ENCODE data around the gene VDAC2.
A peak's percentile ranks its signal among the peaks of the same experiment; 100 is the strongest.

Gene VDAC2

GRCh38 chr10:75229971-75230370 lies 19.4 kb downstream of the VDAC2 start:
- Histone ChIP-seq H3K4me3 (ENCODE audit: low read depth, low read length) (no peak overlapping the region), H2AFZ (ENCODE audit: low read length, unreplicated experiment) (no peak overlapping the region), H3K36me3 (ENCODE audit: insufficient read depth, low read length) (peaks cover 18% of the 10 kb centered on the region), H3K27ac (ENCODE audit: low read depth, low read length) (peak overlapping the region; percentile 29), H3K79me2 (ENCODE audit: control insufficient read depth, insufficient read depth, low read length, unreplicated experiment) (peaks cover 40% of the 10 kb centered on the region), H3K4me1 (ENCODE audit: control insufficient read depth, insufficient read depth, low read length, unreplicated experiment) (peaks cover 46% of the 10 kb centered on the region), H3K27me3 (ENCODE audit: insufficient read depth, low read length) (no peaks in the 10 kb centered on the region)

- Histone ChIP-seq H3K27ac (ENCODE audit: low read depth, low read length) (peak overlapping the region; percentile 29), H3K4me1 (ENCODE audit: control insufficient read depth, insufficient read depth, low read length, unreplicated experiment) (peaks cover 41% of the 10 kb centered on the region), H3K27me3 (ENCODE audit: insufficient read depth, low read length) (no peaks in the 10 kb centered on the region), H3K79me2 (ENCODE audit: control insufficient read depth, insufficient read depth, low read length, unreplicated experiment) (peaks cover 40% of the 10 kb centered on the region), H3K4me3 (ENCODE audit: low read depth, low read length) (no peak overlapping the region), H3K36me3 (ENCODE audit: insufficient read depth, low read length) (peaks cover 18% of the 10 kb centered on the region), H2AFZ (ENCODE audit: low read length, unreplicated experiment) (no peak overlapping the region)
These were observed 20.0 kb downstream of the VDAC2 start for GRCh38 chr10:75230600-75231038.

DNA sequence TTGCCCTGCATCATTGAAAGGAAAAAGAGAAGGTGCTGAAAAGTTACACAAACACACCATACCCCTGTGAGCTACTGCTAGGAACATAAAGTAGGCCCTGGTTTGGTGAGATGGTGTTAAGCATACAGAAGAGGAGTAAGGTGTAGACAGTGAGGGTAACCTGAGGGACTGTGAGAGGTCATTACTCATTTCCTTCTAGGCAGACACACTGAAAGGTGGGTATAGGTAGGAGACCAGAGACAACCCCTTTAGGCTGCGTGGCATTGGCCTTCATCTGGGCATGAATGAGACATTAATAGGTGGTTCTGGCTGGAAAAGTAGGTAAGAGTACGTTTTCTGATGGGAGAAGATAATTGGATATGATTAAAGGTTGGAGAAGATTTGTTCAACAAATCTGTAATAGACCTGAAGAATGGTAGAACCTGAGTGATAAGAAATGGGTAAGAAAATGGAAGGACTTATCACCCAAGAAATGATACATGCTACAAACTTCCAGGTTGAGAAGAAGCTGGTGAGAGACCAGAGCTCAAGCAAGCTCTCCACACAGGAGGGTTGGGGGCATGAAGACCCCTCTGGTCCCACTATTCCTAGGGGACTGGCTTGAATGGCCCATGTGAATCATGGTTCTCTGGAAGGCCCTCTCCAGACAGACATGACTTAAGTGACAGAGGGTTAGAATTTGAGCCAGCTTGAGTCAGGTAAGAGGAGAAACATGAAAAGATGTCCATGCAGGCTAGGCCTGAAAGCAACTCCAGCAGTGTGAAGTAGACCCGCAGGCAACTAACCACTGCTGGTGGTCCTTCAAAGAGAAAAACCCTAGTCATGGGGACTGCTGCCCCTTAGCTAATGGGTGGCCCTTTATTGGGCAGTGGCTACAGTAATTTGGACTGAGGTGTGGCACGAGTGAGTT lies 21.3 kb downstream of the VDAC2 start:
- Histone ChIP-seq H3K4me1 (ENCODE audit: control insufficient read depth, insufficient read depth, low read length, unreplicated experiment) (peaks cover 31% of the 10 kb centered on the region), H3K36me3 (ENCODE audit: insufficient read depth, low read length) (peaks cover 18% of the 10 kb centered on the region), H3K4me3 (ENCODE audit: low read depth, low read length) (no peak overlapping the region), H3K27me3 (ENCODE audit: insufficient read depth, low read length) (no peaks in the 10 kb centered on the region), H2AFZ (ENCODE audit: low read length, unreplicated experiment) (no peak overlapping the region), H3K27ac (ENCODE audit: low read depth, low read length) (no peak overlapping the region), H3K79me2 (ENCODE audit: control insufficient read depth, insufficient read depth, low read length, unreplicated experiment) (peaks cover 28% of the 10 kb centered on the region)

GRCh38 chr10:75233444-75234016 lies 22.9 kb downstream of the VDAC2 start:
- H2AFZ ChIP-seq (ENCODE audit: low read length, unreplicated experiment): no peak overlapping the region
- peaks cover 15% of the 10 kb centered on the region for H3K79me2 ChIP-seq (ENCODE audit: control insufficient read depth, insufficient read depth, low read length, unreplicated experiment)
- peaks cover 18% of the 10 kb centered on the region for H3K36me3 ChIP-seq (ENCODE audit: insufficient read depth, low read length)
- H3K27ac ChIP-seq (ENCODE audit: low read depth, low read length): no peak overlapping the region
- H3K4me3 ChIP-seq (ENCODE audit: low read depth, low read length): no peak overlapping the region
- H3K27me3 ChIP-seq (ENCODE audit: insufficient read depth, low read length): no peaks in the 10 kb centered on the region
- peaks cover 22% of the 10 kb centered on the region for H3K4me1 ChIP-seq (ENCODE audit: control insufficient read depth, insufficient read depth, low read length, unreplicated experiment)

DNA sequence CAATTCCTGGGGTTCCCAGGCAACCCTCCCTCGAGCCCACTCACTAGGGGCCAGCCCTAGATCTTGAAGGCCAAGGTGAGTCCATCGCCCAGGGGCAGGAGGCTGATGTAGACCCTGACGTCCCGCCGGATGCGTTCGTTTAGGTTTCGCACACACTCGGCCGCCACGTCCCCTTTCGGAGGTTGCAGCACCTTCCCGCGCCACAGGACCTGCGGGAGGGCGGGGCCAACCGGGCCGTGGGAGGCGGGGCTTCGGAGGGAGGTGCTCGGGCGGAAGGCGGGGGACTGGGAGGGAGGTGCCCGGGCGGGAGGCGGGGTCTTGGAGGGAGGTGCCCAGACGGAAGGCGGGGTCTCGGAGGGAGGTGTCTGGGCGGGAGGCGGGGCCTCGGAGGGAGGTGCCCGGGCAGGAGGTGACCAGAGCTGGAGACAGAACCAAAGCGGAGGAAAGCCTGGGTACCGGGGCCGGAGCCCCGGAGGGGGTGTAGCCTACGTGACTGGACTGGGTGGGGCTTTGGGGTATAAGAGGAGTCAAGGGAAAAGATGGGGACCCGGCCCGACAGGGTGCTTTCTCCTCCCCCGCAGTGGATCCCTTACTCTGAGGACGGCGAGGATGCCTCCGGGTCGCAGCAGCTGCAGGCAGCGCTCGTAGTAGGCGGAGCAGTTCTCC lies 23.6 kb downstream of the VDAC2 start:
- no peak overlapping the region for H3K27ac ChIP-seq (ENCODE audit: low read depth, low read length)
- peak overlapping the region; percentile 85 for H2AFZ ChIP-seq (ENCODE audit: low read length, unreplicated experiment)
- peak overlapping the region; percentile 95 for H3K4me3 ChIP-seq (ENCODE audit: low read depth, low read length)
- H3K36me3 ChIP-seq (ENCODE audit: insufficient read depth, low read length): peaks cover 18% of the 10 kb centered on the region
- peaks cover 9% of the 10 kb centered on the region for H3K79me2 ChIP-seq (ENCODE audit: control insufficient read depth, insufficient read depth, low read length, unreplicated experiment)
- H3K27me3 ChIP-seq (ENCODE audit: insufficient read depth, low read length): no peaks in the 10 kb centered on the region
- peaks cover 16% of the 10 kb centered on the region for H3K4me1 ChIP-seq (ENCODE audit: control insufficient read depth, insufficient read depth, low read length, unreplicated experiment)

- no peaks in the 10 kb centered on the region for H3K27me3 ChIP-seq (ENCODE audit: insufficient read depth, low read length)
- H3K79me2 ChIP-seq (ENCODE audit: control insufficient read depth, insufficient read depth, low read length, unreplicated experiment): peaks cover 3% of the 10 kb centered on the region
- peaks cover 9% of the 10 kb centered on the region for H3K4me1 ChIP-seq (ENCODE audit: control insufficient read depth, insufficient read depth, low read length, unreplicated experiment)
- H2AFZ ChIP-seq (ENCODE audit: low read length, unreplicated experiment): peak overlapping the region; percentile 85
- peak overlapping the region; percentile 95 for H3K4me3 ChIP-seq (ENCODE audit: low read depth, low read length)
- no peak overlapping the region for H3K27ac ChIP-seq (ENCODE audit: low read depth, low read length)
- H3K36me3 ChIP-seq (ENCODE audit: insufficient read depth, low read length): peaks cover 18% of the 10 kb centered on the region
These were observed 24.2 kb downstream of the VDAC2 start for GRCh38 chr10:75234683-75235374.

DNA sequence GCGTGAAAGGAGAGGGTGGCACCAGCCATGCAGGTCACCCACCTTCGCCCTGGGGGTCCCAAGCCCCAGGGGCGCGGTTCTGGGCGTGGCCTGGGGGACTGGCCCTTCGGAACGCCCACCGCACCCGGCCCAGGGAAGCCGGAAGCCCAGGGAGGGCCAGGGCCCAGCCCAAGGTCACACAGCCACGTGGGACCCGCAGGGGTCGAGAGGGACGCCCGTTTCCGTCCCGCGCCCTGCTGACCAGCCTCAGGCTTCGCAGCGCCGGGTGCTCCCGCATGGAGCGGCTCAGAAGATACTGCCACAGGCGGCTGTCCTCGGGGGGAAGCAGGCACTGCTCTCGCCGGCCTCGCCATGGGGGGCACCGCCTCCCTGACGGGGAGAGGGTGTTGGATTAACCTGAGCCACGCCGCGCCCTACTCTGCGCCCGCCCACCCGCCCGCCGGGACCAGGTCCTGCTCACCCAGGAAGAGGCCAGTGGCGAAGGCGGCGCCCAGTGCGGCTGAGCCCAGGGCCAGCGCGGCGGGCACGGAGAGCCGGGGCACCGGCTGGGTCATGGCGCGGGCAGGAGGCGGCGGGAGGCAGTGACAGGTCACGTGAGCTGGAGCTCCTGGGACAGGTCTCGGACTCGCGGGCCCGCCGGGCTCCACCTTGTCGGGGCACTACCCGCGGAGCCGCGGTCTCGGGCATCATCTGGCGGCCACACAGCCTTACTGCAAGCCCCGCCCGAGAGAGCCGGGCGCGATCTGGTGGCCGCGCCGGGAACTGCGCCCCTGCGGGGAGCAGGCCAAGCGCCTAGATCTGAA lies 25.0 kb downstream of the VDAC2 start, which contains the start of gene COMTD1:
TSS of gene COMTD1 (minus strand) at position 583 of the 803 bp plus-strand sequence. CDS start at position 554, 29 bp downstream.
- H3K4me3 ChIP-seq (ENCODE audit: low read depth, low read length): peak within 1 kb of the TSS; percentile 95
- H3K27ac ChIP-seq (ENCODE audit: low read depth, low read length): no peak within 1 kb of the TSS
- no peaks in the 10 kb centered on the region for H3K27me3 ChIP-seq (ENCODE audit: insufficient read depth, low read length)
- peaks cover 3% of the 10 kb centered on the region for H3K79me2 ChIP-seq (ENCODE audit: control insufficient read depth, insufficient read depth, low read length, unreplicated experiment)
- H3K4me1 ChIP-seq (ENCODE audit: control insufficient read depth, insufficient read depth, low read length, unreplicated experiment): peaks cover 2% of the 10 kb centered on the region
- peak within 1 kb of the TSS; percentile 85 for H2AFZ ChIP-seq (ENCODE audit: low read length, unreplicated experiment)
- peaks cover 18% of the 10 kb centered on the region for H3K36me3 ChIP-seq (ENCODE audit: insufficient read depth, low read length)

GRCh38 chr10:75236178-75236825 lies 25.7 kb downstream of the VDAC2 start:
- Histone ChIP-seq H3K27me3 (ENCODE audit: insufficient read depth, low read length) (no peaks in the 10 kb centered on the region), H3K27ac (ENCODE audit: low read depth, low read length) (no peak overlapping the region), H2AFZ (ENCODE audit: low read length, unreplicated experiment) (peak overlapping the region; percentile 78), H3K36me3 (ENCODE audit: insufficient read depth, low read length) (peaks cover 16% of the 10 kb centered on the region), H3K4me1 (ENCODE audit: control insufficient read depth, insufficient read depth, low read length, unreplicated experiment) (peaks cover 2% of the 10 kb centered on the region), H3K79me2 (ENCODE audit: control insufficient read depth, insufficient read depth, low read length, unreplicated experiment) (peaks cover 3% of the 10 kb centered on the region), H3K4me3 (ENCODE audit: low read depth, low read length) (no peak overlapping the region; the same call in 1 of the 2 replicates)

- no peak overlapping the region for H2AFZ ChIP-seq (ENCODE audit: low read length, unreplicated experiment)
- no peak overlapping the region for H3K27ac ChIP-seq (ENCODE audit: low read depth, low read length)
- H3K36me3 ChIP-seq (ENCODE audit: insufficient read depth, low read length): no peaks in the 10 kb centered on the region
- no peaks in the 10 kb centered on the region for H3K79me2 ChIP-seq (ENCODE audit: control insufficient read depth, insufficient read depth, low read length, unreplicated experiment)
- H3K27me3 ChIP-seq (ENCODE audit: insufficient read depth, low read length): no peaks in the 10 kb centered on the region
- H3K4me3 ChIP-seq (ENCODE audit: low read depth, low read length): no peak overlapping the region
- peaks cover 2% of the 10 kb centered on the region for H3K4me1 ChIP-seq (ENCODE audit: control insufficient read depth, insufficient read depth, low read length, unreplicated experiment)
These were observed 27.8 kb downstream of the VDAC2 start for GRCh38 chr10:75238182-75239095.

Measured in ACC112 (cell line).